ENCODE results near the gene MYL1. TPM values are rescaled to one million over a fixed set of nuclear protein-coding genes. Genes with fewer than 3 reads are reported as not detected.

The MYL1 gene
- total RNA-seq, 1 donor from 2014 or later, result 11.1 TPM

DNA sequence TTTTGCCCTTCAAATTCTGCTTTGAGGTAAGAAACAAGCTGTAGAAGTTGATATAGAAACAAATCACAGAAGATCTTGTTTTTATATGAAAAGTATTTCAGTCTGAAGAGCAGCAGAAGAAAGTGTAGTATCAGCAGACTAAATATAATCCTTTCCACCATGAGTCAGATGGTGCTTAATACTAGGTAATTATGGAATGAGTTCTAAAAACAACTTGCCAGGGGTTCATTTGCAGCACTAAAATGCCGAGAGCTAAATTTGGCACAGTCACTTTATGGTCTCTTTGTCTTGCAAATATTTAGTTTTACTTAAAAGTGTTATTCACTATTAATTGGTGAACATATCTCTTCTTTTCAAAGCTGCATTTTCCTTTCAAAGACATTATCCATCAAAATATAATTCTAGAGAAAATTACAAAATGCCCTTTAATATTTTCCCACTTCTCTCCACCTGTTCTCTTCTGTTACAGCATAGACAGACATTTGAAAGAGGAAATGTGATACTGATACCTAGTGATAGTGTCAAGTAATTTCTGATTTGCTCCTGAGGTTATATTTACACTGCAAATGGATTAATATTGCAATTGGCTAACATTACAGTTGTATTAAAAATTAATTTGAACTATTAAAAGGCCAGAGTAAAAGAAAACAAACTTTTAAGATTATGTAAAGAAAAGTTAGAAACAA lies 5.3 kb downstream of the MYL1 start:
- no peak overlapping the region for H3K4me2 ChIP-seq (ENCODE audit: low read length)

DNA sequence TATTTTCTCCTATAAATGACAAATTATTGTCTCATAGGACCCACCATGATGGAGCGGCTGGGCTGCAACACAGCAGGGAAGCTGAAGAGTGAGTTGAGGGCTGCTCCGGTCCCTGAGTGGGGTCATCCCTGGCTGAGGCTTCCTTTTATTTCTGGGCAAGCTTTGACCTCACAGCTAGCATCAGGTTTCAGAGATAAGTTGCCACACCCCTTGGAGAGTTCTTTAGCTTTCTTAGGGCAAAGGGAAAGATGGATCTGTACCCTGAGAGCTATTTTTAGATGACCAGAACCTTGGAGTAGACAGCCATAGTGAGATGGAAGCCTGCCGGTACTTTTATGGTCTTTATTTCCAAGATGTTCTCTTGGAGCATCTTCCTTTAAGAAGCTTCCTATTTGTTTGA lies 11.5 kb downstream of the MYL1 start:
- H3K4me2 ChIP-seq (ENCODE audit: low read length), result no peak overlapping the region
- H3K27ac ChIP-seq (ENCODE audit: low read depth, low read length), result no peak overlapping the region
- no peaks in the 10 kb centered on the region for H3K36me3 Mint-ChIP-seq (ENCODE audit: low read depth, unreplicated experiment)
- TF ChIP-seq EZH2 (IDR thresholded peaks at IDR 0.05; ENCODE audit: insufficient read depth, low read length), result no peak
- TF ChIP-seq, protein P1, sequence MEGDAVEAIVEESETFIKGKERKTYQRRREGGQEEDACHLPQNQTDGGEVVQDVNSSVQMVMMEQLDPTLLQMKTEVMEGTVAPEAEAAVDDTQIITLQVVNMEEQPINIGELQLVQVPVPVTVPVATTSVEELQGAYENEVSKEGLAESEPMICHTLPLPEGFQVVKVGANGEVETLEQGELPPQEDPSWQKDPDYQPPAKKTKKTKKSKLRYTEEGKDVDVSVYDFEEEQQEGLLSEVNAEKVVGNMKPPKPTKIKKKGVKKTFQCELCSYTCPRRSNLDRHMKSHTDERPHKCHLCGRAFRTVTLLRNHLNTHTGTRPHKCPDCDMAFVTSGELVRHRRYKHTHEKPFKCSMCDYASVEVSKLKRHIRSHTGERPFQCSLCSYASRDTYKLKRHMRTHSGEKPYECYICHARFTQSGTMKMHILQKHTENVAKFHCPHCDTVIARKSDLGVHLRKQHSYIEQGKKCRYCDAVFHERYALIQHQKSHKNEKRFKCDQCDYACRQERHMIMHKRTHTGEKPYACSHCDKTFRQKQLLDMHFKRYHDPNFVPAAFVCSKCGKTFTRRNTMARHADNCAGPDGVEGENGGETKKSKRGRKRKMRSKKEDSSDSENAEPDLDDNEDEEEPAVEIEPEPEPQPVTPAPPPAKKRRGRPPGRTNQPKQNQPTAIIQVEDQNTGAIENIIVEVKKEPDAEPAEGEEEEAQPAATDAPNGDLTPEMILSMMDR (IDR thresholded peaks at IDR 0.05; ENCODE audit: insufficient read depth, low read depth, low read length), result no peak
- no peak overlapping the region for H3K4me3 ChIP-seq (ENCODE audit: insufficient read depth, low read depth, low read length)
- no peaks in the 10 kb centered on the region for H3K27me3 Mint-ChIP-seq (ENCODE audit: low read depth, unreplicated experiment)
- no peaks in the 10 kb centered on the region for H3K36me3 ChIP-seq (ENCODE audit: insufficient read depth, low read length)
- H3K4me3 Mint-ChIP-seq (ENCODE audit: unreplicated experiment), result no peak overlapping the region
- peaks cover 19% of the 10 kb centered on the region for H3K4me1 Mint-ChIP-seq (ENCODE audit: low read depth, unreplicated experiment)
- no peaks in the 10 kb centered on the region for H3K9me3 ChIP-seq (ENCODE audit: insufficient read depth, low read depth, low read length)
- H3K27me3 ChIP-seq (ENCODE audit: insufficient read depth, low read length), result no peaks in the 10 kb centered on the region
- no peak overlapping the region for H3K9ac ChIP-seq (ENCODE audit: low read length)
- H3K27ac Mint-ChIP-seq (ENCODE audit: unreplicated experiment), result peak overlapping the region; percentile 10
- H3K4me1 ChIP-seq (ENCODE audit: insufficient read depth, low read length), result peaks cover 10% of the 10 kb centered on the region
- no peak overlapping the region for H2AFZ ChIP-seq (ENCODE audit: low read depth, low read length)
- H3K79me2 ChIP-seq (ENCODE audit: insufficient read depth, low read length), result no peaks in the 10 kb centered on the region
- H4K20me1 ChIP-seq (ENCODE audit: insufficient read depth, low read length), result no peaks in the 10 kb centered on the region
- no peaks in the 10 kb centered on the region for H3K9me3 Mint-ChIP-seq (ENCODE audit: unreplicated experiment)
- DNase-seq (ENCODE audit: low read depth) (no peak), FAIRE-seq (no peak)

More for the DNA sequence above, 5.3 kb downstream of the MYL1 start:
- H3K4me3 Mint-ChIP-seq (ENCODE audit: unreplicated experiment), result no peak overlapping the region
- no peaks in the 10 kb centered on the region for H3K36me3 Mint-ChIP-seq (ENCODE audit: low read depth, unreplicated experiment)
- H3K27ac Mint-ChIP-seq (ENCODE audit: unreplicated experiment), result no peak overlapping the region
- no peaks in the 10 kb centered on the region for H3K9me3 Mint-ChIP-seq (ENCODE audit: unreplicated experiment)
- FAIRE-seq (no peak), DNase-seq (ENCODE audit: low read depth) (no peak)
- H3K4me1 Mint-ChIP-seq (ENCODE audit: low read depth, unreplicated experiment), result no peaks in the 10 kb centered on the region
- Histone ChIP-seq H3K36me3 (ENCODE audit: insufficient read depth, low read length) (no peaks in the 10 kb centered on the region), H2AFZ (ENCODE audit: low read depth, low read length) (no peak overlapping the region), H4K20me1 (ENCODE audit: insufficient read depth, low read length) (no peaks in the 10 kb centered on the region), H3K79me2 (ENCODE audit: insufficient read depth, low read length) (no peaks in the 10 kb centered on the region), H3K27ac (ENCODE audit: low read depth, low read length) (no peak overlapping the region), H3K4me1 (ENCODE audit: insufficient read depth, low read length) (no peaks in the 10 kb centered on the region), H3K27me3 (ENCODE audit: insufficient read depth, low read length) (no peaks in the 10 kb centered on the region), H3K9me3 (ENCODE audit: insufficient read depth, low read depth, low read length) (no peaks in the 10 kb centered on the region), H3K9ac (ENCODE audit: low read length) (no peak overlapping the region), H3K4me3 (ENCODE audit: insufficient read depth, low read depth, low read length) (no peak overlapping the region)
- TF ChIP-seq, protein P1 (IDR thresholded peaks at IDR 0.05; ENCODE audit: insufficient read depth, low read depth, low read length), result no peak
- TF ChIP-seq EZH2 (IDR thresholded peaks at IDR 0.05; ENCODE audit: insufficient read depth, low read length), result no peak
- no peaks in the 10 kb centered on the region for H3K27me3 Mint-ChIP-seq (ENCODE audit: low read depth, unreplicated experiment)

DNA sequence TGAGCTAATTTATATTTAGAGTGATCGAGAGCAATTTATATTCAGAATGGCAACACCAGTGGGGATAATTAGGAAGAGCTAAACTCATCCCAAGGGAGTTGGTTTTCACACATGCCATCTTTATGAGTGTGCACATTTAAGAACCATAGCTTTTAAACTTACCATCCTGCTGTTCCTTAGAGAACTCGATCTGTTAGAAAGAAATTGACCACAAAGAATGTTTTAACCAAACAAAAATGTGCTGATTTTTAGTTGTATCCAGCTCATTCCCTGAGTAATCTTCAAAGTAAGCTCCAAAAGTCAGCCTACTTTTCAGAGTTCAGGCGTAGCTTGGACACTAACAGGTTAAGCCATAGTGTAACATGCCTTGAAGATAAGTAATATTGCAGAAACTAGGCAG lies 12.6 kb downstream of the MYL1 start:
- Mint-ChIP-seq H3K4me3 (ENCODE audit: unreplicated experiment) (no peak overlapping the region), H3K27me3 (ENCODE audit: low read depth, unreplicated experiment) (no peaks in the 10 kb centered on the region)
- FAIRE-seq, result no peak

More for the DNA sequence above, 12.6 kb downstream of the MYL1 start:
- Histone ChIP-seq H3K9me3 (ENCODE audit: insufficient read depth, low read depth, low read length) (no peaks in the 10 kb centered on the region), H3K9ac (ENCODE audit: low read length) (no peak overlapping the region), H3K27ac (ENCODE audit: low read depth, low read length) (no peak overlapping the region), H2AFZ (ENCODE audit: low read depth, low read length) (no peak overlapping the region), H3K4me3 (ENCODE audit: insufficient read depth, low read depth, low read length) (no peak overlapping the region), H3K36me3 (ENCODE audit: insufficient read depth, low read length) (no peaks in the 10 kb centered on the region), H3K79me2 (ENCODE audit: insufficient read depth, low read length) (no peaks in the 10 kb centered on the region), H3K4me2 (ENCODE audit: low read length) (peak overlapping the region; percentile 64), H3K27me3 (ENCODE audit: insufficient read depth, low read length) (no peaks in the 10 kb centered on the region), H3K4me1 (ENCODE audit: insufficient read depth, low read length) (peaks cover 10% of the 10 kb centered on the region), H4K20me1 (ENCODE audit: insufficient read depth, low read length) (no peaks in the 10 kb centered on the region)
- Mint-ChIP-seq H3K4me1 (ENCODE audit: low read depth, unreplicated experiment) (peaks cover 19% of the 10 kb centered on the region), H3K36me3 (ENCODE audit: low read depth, unreplicated experiment) (no peaks in the 10 kb centered on the region), H3K9me3 (ENCODE audit: unreplicated experiment) (no peaks in the 10 kb centered on the region), H3K27ac (ENCODE audit: unreplicated experiment) (peak overlapping the region; percentile 56)
- peak; percentile 80 for DNase-seq (ENCODE audit: low read depth)
- no peak for TF ChIP-seq EZH2 (IDR thresholded peaks at IDR 0.05; ENCODE audit: insufficient read depth, low read length)
- TF ChIP-seq, protein P1 (IDR thresholded peaks at IDR 0.05; ENCODE audit: insufficient read depth, low read depth, low read length), result no peak

Data from astrocyte (in vitro differentiated cells and primary cell).